ENCODE results near the gene PKP1.

PKP1 gene

GRCh38 chr1:201283836-201284553 is 689 bp downstream of the PKP1 start:
- DNase-seq: no peak

GRCh38 chr1:201284636-201285035 is 1.3 kb downstream of the PKP1 start:
- no peak for DNase-seq

DNA sequence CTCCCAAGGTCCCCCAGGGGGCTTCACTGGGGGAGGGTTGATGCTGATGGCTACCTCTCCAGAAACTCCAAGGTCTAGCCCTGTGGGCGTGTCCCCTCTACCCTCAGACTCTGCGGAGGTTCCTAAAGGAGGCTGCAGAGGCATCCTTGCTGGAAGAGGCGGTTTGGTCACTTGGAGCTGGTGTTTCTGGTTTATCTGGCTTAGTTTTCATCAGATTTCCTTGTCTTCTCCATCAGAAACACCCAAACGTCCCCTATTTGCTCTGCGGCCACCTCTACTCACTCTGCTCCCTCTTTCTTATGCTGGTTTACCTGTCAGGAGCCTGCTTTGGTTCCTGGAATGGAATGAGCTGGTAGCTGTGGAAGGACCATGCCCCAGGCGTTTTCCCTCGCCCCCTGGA is 2.5 kb downstream of the PKP1 start:
- no peak for DNase-seq

DNA sequence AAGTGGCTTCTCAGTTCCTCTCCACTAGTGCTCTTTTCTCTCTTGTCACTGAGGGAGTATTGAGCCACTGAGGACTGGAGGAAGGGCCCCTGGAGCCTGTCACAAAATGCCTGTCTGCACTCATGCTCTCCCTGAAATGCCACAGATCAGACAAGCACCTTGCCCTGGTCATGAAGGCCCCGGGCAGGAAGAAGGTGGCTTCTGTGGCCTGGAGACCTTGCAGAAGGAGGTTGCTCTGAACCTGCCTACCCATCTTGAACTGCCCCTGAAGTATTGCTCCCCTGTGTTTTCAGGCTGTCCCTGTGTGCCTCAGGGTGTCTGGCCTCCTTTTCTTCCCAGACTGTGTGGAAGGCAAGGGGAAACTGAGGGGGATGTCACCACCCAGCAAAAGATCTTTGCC is 3.1 kb downstream of the PKP1 start:
- no peak for DNase-seq

DNA sequence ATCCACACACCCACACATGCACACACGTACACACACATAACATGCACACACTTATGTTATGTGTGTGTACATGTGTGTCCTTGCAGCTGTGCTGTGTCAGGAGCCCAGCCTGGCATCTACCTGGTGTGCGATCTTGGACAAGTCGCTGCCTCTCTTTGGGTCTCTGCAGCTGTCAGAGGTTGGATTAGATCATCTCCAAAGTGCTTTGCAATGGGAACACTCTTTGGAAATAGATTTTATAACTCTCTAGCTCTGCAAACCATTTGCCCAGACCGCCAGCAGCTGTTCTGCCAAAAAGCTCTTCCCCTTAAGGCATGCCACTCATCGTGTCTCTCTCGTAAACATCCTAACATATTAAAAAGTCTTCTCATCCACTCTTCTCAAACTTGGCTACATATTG is 4.7 kb downstream of the PKP1 start:
- DNase-seq: no peak

DNA sequence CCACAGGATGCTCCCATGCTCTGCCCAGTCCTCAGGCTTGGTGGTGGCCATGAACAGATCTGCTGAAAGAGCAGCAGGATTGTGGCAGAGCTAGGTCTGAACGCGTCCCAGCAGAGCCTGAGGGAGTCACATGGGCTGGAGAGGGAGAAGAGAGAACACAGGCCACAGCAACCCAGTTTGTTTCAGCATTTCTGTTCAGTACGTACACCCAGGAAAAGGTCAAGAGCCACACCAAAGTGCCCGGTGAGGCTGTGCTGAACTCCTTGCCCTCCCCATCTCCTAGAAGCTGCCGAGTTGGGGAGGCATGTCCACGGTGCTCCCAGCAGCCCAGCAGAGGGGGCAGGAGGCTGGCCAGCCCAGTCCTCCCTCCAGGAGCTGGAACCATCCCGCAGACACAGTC is 5.5 kb downstream of the PKP1 start:
- no peak for DNase-seq

DNA sequence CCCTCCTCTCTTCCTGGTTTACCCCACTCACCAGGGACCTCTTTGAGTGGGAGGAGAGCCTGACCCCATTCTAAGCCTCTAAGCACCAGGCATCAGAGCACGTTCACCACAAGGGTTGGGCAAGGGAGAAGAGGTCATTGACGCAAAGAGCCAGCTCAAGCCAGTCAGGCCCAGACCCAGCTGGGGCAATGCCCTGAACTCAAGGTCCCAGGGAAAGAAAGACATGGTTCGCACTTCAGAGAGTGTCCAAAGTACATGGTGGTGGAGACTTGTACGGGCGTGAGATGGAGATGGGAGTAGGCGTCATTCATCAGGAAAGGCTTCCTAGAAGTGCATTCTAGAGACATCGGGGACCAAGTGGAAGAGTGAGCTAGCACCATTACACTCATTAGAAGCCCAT is 7.2 kb downstream of the PKP1 start:
- no peak for DNase-seq

- DNase-seq: no peak
Measured at GRCh38 chr1:201291916-201292315, 8.6 kb downstream of the PKP1 start.

GRCh38 chr1:201294876-201295275 is 11.6 kb downstream of the PKP1 start:
- DNase-seq: no peak

DNA sequence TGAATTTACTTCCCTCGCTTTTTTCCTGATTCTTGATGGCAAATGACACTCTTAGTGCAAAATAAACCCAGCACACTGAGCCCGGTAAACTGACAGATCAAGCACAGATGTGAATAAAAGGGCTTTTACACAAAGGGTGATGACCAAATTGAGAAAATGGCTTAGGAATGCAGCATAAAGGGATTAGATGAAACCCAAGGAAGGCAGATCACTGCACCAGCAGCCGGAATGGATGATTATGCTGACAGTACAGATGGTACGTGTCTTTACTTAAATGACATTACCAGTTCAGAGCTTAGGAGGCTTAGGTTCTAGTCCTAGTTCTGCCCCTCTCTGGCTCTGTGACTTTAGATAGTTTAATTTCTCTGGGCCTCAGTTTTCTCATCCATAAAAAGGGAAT is 12.0 kb downstream of the PKP1 start:
- DNase-seq: no peak

GRCh38 chr1:201295861-201296260 is 12.6 kb downstream of the PKP1 start:
- DNase-seq: no peak

- DNase-seq: no peak
Measured at GRCh38 chr1:201296352-201296751, 13.0 kb downstream of the PKP1 start.

GRCh38 chr1:201298396-201299381 is 15.4 kb downstream of the PKP1 start:
- no peak for DNase-seq

- no peak for DNase-seq
Measured at GRCh38 chr1:201299968-201300367, 16.7 kb downstream of the PKP1 start.

- no peak for DNase-seq
Measured at GRCh38 chr1:201300641-201301040, 17.3 kb downstream of the PKP1 start.

DNA sequence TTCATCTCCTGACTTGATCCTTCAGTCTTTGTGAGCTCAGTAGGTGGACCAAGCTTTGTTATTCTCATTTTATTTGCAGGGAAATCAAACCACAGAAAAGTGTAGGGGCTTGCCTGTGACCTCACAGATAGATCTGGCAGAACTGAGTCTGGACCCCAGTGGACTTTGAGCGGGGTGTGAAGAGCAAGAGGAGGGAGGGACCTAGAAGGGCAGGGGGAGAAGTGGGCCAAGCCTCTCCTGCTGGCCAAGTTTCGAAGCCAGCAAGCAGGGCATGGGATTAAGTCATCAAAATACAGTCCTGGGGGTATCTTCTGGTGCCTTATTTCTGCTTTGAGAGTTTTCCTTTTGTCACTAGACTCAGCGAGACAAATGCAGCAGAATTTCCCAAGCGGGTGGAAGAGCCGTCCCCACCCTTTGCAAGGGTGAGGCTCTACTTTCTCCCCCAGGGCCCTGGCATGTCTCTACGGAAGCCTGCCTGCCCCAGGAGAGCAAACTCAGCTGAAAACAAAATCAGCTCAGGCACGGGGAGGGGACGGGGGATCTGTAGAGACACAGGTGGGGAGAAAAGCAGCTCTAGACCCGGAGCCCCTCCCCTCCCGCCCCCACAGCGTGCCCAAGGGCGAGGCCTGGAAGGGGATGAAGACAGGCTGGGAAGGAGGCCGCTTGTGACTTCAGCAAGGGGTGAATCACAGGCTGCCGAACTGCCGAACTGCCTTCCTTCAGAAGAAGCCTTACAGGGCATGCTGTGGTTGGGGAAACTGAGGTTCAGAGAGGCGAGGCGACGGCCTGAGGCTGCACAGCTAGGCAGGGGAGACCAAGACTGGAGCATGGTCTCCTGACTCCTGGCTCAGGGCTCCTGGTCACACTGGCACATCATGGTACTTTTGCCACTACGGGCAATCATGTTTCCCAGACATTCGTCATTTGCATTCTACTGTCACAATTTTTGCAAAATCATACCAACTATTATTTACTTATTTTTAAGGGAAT is 19.2 kb downstream of the PKP1 start:
- DNase-seq: no peak

DNA sequence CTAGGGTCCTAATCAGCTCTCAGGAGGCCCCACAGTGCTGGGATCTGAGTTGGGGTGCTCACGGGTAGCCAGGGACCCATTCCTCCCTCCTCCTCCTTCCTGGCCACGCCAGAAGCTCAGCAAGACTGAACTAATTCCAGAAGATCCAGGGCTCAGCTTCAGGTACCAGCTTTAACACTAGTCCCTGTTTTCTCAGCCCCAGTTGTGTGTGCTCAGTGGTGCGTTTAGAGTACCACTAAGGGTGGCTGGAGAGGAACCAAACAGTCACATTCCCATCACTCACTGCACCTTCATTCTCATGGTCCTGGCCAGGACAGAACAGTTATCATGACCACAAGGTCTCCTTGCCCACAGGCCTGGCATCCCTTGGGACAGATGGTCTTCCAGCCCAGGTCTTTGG is 20.8 kb downstream of the PKP1 start:
- no peak for DNase-seq

DNA sequence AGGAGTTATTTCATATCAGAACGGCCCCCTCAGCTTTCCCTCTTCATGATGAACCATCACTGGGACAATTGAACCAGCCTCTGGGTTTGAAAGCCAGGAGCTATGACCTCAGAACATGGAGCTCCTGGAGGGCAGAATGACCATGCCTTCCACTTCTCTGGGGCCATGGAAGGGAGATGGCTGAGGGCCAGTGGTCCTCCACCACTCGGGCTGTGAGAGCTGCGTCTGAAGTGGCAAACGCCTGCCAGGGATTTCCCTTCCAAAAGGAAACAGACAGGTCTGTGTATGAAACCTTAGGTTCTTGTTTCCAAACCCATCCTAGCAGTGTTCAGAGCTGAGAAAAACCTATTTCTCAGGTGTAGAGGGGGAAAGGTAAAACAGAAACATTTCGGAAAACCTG is 22.5 kb downstream of the PKP1 start:
- no peak for DNase-seq

- DNase-seq: no peak
Measured at GRCh38 chr1:201307231-201307630, 23.9 kb downstream of the PKP1 start.

DNA sequence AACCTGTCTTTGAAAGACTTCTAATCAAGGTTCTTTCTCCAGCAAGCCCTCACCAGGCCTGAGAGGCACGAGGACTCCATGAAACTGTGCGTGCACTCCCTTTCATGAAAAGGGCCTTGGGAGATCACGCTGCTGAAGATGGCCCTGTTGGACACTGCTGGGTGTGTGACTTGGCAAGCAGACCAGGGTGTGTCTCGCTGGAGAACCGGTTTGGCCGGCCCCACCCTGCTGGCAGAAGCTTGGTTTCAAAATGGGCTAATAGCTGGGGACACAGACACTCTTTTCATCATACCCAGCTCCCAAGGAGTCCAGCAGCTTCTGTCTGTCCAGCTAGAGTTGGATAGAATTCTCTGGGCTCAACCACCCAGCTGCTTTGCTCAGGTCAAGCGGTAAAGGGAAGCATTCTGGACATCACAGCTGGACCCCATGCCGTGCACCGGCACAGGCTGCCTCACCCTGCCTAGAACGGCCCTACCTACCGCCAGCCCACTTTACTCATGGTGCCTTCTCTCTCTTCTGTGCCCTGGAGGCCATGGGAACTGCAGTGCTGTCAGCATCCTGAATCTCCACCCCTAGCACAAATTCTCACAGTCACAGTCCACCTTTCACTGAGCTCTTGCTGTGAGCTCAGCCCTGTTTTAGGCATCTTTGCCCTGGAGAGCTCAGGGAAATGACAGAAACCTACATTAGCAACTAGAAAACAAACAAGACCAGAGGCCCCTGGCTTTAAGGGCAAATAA is 24.6 kb downstream of the PKP1 start:
- DNase-seq: no peak

DNA sequence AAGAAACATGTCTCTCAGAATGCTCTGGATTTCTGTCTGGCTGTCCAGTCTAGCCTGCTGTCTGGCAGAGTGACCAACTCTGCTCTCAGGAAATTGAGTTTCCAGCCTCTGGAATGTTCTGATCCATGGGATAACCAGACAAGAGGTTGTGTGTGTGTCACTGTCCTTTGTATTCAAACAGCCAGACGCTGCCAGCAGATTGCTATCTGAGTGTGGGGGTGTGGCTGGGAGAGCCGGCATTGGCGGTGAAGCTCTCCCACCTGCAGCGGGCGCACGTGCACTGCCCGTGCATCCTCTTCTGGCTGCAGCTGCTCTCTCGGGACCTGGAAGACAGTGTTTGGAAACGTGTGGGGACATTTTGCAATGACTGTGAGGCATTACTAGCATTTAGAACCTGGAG is 26.1 kb downstream of the PKP1 start:
- peak; percentile 77 to 84 for DNase-seq

Measured in SHP77 (cell line).